Spleen (tissue), 11 donors: ENCODE measurements around the gene NACAD. TPM values are rescaled to one million over a fixed set of nuclear protein-coding genes. Genes with fewer than 3 reads are reported as not detected.

Experiments used
- DNase-seq: peaks from one replicate; pipeline ENCODE4 v3.0.0-alpha.2; 2020
- H3K27ac ChIP-seq, 8 donors: fragments of 200-600 bp; sonication (generic) in 7 of 8; 1 replicate in 4 of 8; 2 replicates in 4 of 8; pipeline versions ENCODE4 v1.5.0 to v1.8.0; 2016 to 2021; ENCODE audit warnings: inconsistent platforms in 4 of 8, mild to moderate bottlenecking in 4 of 8, moderate library complexity in 1 of 8
- H3K27me3 ChIP-seq, 7 donors: fragments of 200-600 bp; sonication (generic) in 6 of 7; replicated peaks in 1 of 7; 1 replicate in 4 of 7; 2 replicates in 3 of 7; pipeline versions ENCODE4 v1.5.0 to v1.8.0; 2016 to 2021; ENCODE audit warnings: inconsistent platforms in 3 of 7, mild to moderate bottlenecking in 1 of 7
- H3K36me3 ChIP-seq, 6 donors: fragments of 200-600 bp; sonication (generic) in 5 of 6; 1 replicate in 4 of 6; 2 replicates in 2 of 6; pipeline versions ENCODE4 v1.5.0 to v1.8.0; 2016 to 2021; ENCODE audit warnings: inconsistent platforms in 2 of 6
- H3K4me1 ChIP-seq, 6 donors: fragments of 200-600 bp; sonication (generic) in 5 of 6; 1 replicate in 3 of 6; 2 replicates in 3 of 6; pipeline versions ENCODE4 v1.5.0 to v1.8.0; 2016 to 2021; ENCODE audit warnings: inconsistent platforms in 3 of 6
- H3K4me3 ChIP-seq, 8 donors: fragments of 200-600 bp; sonication (generic) in 7 of 8; 1 replicate in 4 of 8; 2 replicates in 4 of 8; pipeline versions ENCODE4 v1.5.0 to v1.8.0; 2016 to 2021; ENCODE audit warnings: inconsistent platforms in 4 of 8, mild to moderate bottlenecking in 4 of 8, moderate library complexity in 2 of 8
- H3K9me3 ChIP-seq, 8 donors: fragments of 200-600 bp; sonication (generic) in 7 of 8; 1 replicate in 4 of 8; 2 replicates in 4 of 8; pipeline versions ENCODE4 v1.5.0 to v1.8.0; 2016 to 2021; ENCODE audit warnings: inconsistent platforms in 4 of 8
- CTCF ChIP-seq, 11 experiments: fragments of 200-600 bp in 7 of 11; fragments of 450-650 bp in 4 of 11; sonication (generic) in 4 of 11; IDR thresholded peaks in 8 of 11; conservative IDR thresholded peaks in 3 of 11; 1 replicate in 7 of 11; 2 replicates in 4 of 11; pipeline versions ENCODE4 v1.4.0 to v1.8.0; 2016 to 2021; ENCODE audit warnings: antibody characterized with exemption in 11 of 11, inconsistent platforms in 4 of 11, mild to moderate bottlenecking in 1 of 11
- POLR2A ChIP-seq, 3 donors: fragments of 450-650 bp; IDR thresholded peaks; one replicate each; pipeline ENCODE4 v1.5.1; 2017; ENCODE audit warnings: antibody characterized with exemption in 3 of 3, mild to moderate bottlenecking in 1 of 3
- POLR2AphosphoS5 ChIP-seq, 3 donors: sonication (generic); formaldehyde crosslinking; IDR thresholded peaks; one replicate each; pipeline ENCODE4 v1.5.1; 2017; ENCODE audit warnings: antibody characterized with exemption in 3 of 3
- WGBS, 5 donors: extraction: QIAGEN DNeasy Blood & Tissue Kit in 3 of 5; methylation state at CpG; one replicate each; pipeline versions ENCODE4 v1.1.5 to v1.1.7; 2013 to 2018; 5-methylcytosine and 5-hydroxymethylcytosine counted together
- intact Hi-C: fragments of 100-400 bp; cut with DNase I; formaldehyde crosslinking; loops from one replicate; pipeline ENCODE4 v1.15.0; 2023; ENCODE audit warnings: low total_unique reads
- polyA plus RNA-seq, 3 donors: library from polyadenylated mRNA; stranded (reverse); fragments of 200-250 nt; gene quantifications; one replicate each; pipeline ENCODE4 v1.2.1, GENCODE V29; 2013
- total RNA-seq, 7 donors: library from RNA; depleted of rRNA in 3 of 7; stranded (reverse); fragments of >200 nt in 3 of 7; fragmentation: NEBNext Ultra II Directional in 4 of 7; extraction: Animal tissue kit (Norgen Biotek cat#: 25700) in 4 of 7; gene quantifications; one replicate each; pipeline versions ENCODE4 v1.1.0 to v1.2.1, GENCODE V29; 2016 to 2021
- donor health status: healthy with polysubstance abuse.
- donor health status: DM: no; HTN: no; CAD: no; lungs with moderate emphysema.
- donor health status: DM: no; HTN: no; CAD: no.
- donor health status: Bipolar disorder and iron deficiency.
- donor health status: healthy.
- donor health status: DM: no; HTN: no; CAD: no.
- donor health status: DM: yes; HTN: yes; CAD: no.

NACAD gene
- total and polyA plus RNA-seq, 10 donors = 0.30 to 6.2 (median 1.7) TPM

- peak overlapping the region in 6 of 8 donors; percentile 3 to 59 (median 36) for H3K27ac ChIP-seq
- peaks cover 39 to 98% (median 83%) of the 10 kb centered on the region in 6 donors for H3K4me1 ChIP-seq
- H3K36me3 ChIP-seq = peaks cover 0 to 75% (median 12%) of the 10 kb centered on the region in 6 donors
These were observed 54.9 kb downstream of the NACAD start for GRCh38 chr7:45033931-45034290.

GRCh38 chr7:45033261-45033930 lies 55.4 kb downstream of the NACAD start:
- 79 to 100% (median 91%) methylated on average over 1 of the region's 1 CpG for WGBS, 5 donors
- Histone ChIP-seq H3K36me3 (peaks cover 0 to 70% (median 7%) of the 10 kb centered on the region in 6 donors), H3K9me3 (no peaks in the 10 kb centered on the region), H3K4me1 (peaks cover 39 to 100% (median 88%) of the 10 kb centered on the region in 6 donors), H3K27ac (peak overlapping the region in 7 of 8 donors; percentile 15 to 59 (median 42)), H3K4me3 (no peak overlapping the region), H3K27me3 (no peaks in the 10 kb centered on the region)
- TF ChIP-seq POLR2A (IDR thresholded peaks at IDR 0.05) (no peak), POLR2AphosphoS5 (IDR thresholded peaks at IDR 0.05) (no peak), CTCF (IDR thresholded peaks at IDR 0.05 in 8 of 11, conservative IDR thresholded peaks at IDR 0.05 in 3 of 11) (no peak)
- no peak for DNase-seq
- intact Hi-C loops = no loop called here

More at GRCh38 chr7:45033931-45034290, 54.9 kb downstream of the NACAD start:
- no peak for DNase-seq
- no peaks in the 10 kb centered on the region for H3K9me3 ChIP-seq
- H3K4me3 ChIP-seq = no peak overlapping the region
- WGBS, 5 donors = 58 to 74% (median 69%) methylated on average over 4 of the region's 4 CpGs
- TF ChIP-seq POLR2AphosphoS5 (IDR thresholded peaks at IDR 0.05) (no peak), CTCF (IDR thresholded peaks at IDR 0.05 in 8 of 11, conservative IDR thresholded peaks at IDR 0.05 in 3 of 11) (no peak), POLR2A (IDR thresholded peaks at IDR 0.05) (no peak)
- intact Hi-C loops = no loop called here
- H3K27me3 ChIP-seq = no peaks in the 10 kb centered on the region

GRCh38 chr7:45032421-45032820 lies 56.3 kb downstream of the NACAD start:
- Histone ChIP-seq H3K36me3 (peaks cover 0 to 68% (median 2%) of the 10 kb centered on the region in 6 donors), H3K4me1 (peaks cover 39 to 99% (median 90%) of the 10 kb centered on the region in 6 donors), H3K4me3 (peak overlapping the region in 1 of 8 donors; percentile 21), H3K27me3 (no peaks in the 10 kb centered on the region), H3K27ac (peak overlapping the region in 3 of 8 donors; percentile 42 to 59 (median 52)), H3K9me3 (no peaks in the 10 kb centered on the region)
- no peak for TF ChIP-seq POLR2A (IDR thresholded peaks at IDR 0.05)
- no peak for TF ChIP-seq POLR2AphosphoS5 (IDR thresholded peaks at IDR 0.05)
- TF ChIP-seq CTCF (IDR thresholded peaks at IDR 0.05 in 8 of 11, conservative IDR thresholded peaks at IDR 0.05 in 3 of 11) = no peak
- intact Hi-C loops = no loop called here
- DNase-seq = no peak
- WGBS, 5 donors = 78 to 91% (median 88%) methylated on average over 4 of the region's 4 CpGs

- peaks cover 0 to 68% (median 2%) of the 10 kb centered on the region in 6 donors for H3K36me3 ChIP-seq
- intact Hi-C loops = no loop called here
- no peaks in the 10 kb centered on the region for H3K9me3 ChIP-seq
- peak overlapping the region in 2 of 8 donors; percentile 52 to 59 for H3K27ac ChIP-seq
- peaks cover 45 to 99% (median 88%) of the 10 kb centered on the region in 6 donors for H3K4me1 ChIP-seq
- WGBS, 5 donors = 75 to 91% (median 87%) methylated on average over 4 of the region's 4 CpGs
- DNase-seq = no peak
- no peak overlapping the region for H3K4me3 ChIP-seq
- H3K27me3 ChIP-seq = no peaks in the 10 kb centered on the region
- TF ChIP-seq POLR2A (IDR thresholded peaks at IDR 0.05) (no peak), CTCF (IDR thresholded peaks at IDR 0.05 in 8 of 11, conservative IDR thresholded peaks at IDR 0.05 in 3 of 11) (no peak), POLR2AphosphoS5 (IDR thresholded peaks at IDR 0.05) (no peak)
These were observed 56.9 kb downstream of the NACAD start for GRCh38 chr7:45031829-45032228.
